Activated CD4-positive, alpha-beta T cell treated with anti-CD3 and anti-CD28 coated beads, Interleukin-2, amount 50 U/mL, for 48 hours (primary cell): ENCODE results near the gene CASP3.
"Not testable (repeated sequence)": the region's sequence is repeated elsewhere in the genome, so short reads cannot be mapped to it uniquely, and the experiment has no call there.

Source experiments
- DNase-seq, 2 experiments: peaks; one replicate each; pipeline ENCODE4 v3.0.0-alpha.2; 2020

The CASP3 gene

DNA sequence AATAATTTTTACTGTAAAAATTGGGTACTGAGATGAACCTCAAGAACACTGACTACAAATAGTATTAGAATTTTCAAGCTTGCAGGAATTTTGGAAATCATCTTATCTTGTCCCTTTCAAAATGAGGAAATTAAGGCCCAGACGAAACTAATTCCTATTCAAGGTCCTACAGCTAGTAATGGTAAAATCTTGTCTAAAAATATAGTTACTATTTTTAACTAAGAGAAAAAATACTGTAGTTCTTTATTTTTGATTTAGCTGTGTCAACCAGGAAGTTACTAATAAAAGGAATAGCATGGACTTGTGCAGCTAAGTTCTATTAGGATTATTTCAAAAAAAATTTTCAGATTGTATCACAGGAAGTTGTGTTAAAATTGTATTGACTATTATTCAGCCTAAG, 13.0 kb upstream of the CASP3 start:
- no peak for DNase-seq

DNA sequence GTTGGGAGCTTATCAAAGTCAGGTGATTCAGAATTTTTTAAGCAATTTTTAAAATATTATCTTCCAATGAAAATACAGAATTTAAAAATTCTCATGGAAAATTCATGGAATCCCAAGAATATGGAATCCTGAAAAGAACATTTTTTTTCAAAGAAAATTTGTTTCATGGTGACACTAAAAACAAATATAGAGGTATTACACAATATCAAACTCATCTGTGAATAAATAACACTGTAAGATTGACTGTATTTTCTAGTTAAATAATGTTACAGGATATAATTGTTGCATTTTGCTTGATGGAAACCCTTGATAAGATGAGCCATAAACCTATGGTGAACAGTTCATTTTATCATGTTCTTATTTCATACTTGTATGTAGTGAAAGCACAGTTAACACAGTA, 11.7 kb upstream of the CASP3 start:
- no peak for DNase-seq

DNA sequence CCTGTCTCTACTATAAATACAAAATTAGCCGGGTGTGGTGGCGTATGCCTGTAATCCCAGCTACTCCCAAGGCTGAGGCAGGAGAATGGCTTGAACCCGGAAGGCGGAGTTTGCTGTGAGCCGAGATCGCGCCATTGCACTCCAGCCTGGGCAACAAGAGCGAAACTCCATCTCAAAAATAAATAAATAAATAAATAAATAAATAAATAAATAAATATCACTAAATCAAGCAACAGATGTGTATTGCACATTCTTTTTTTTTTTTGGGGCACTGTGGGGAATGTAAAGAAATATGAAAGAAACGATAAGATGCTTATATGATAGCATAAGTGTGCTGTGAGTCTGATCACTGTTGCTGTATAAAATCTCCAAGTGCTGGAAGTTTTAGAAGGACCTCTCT, 8.6 kb upstream of the CASP3 start:
- not testable (repeated sequence) for DNase-seq

DNA sequence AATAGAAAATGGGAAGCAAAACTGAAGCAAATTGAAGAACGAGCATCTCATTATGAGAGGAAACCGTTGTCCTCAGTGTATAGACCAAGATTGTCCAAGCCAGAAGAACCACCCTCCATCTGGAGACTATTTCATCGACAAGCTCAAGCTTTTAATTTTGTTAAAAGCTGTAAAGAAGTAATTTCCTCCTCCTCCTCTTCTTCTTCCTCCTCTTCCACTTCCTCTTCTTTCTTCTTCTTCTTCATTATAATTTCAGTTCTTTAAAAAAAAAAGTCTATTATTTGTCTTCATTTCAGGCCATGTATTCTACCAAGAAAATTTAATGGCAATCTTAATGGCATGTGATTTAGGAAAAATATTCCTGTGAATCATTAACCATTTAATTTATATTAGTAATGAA, 7.9 kb upstream of the CASP3 start:
- no peak for DNase-seq

DNA sequence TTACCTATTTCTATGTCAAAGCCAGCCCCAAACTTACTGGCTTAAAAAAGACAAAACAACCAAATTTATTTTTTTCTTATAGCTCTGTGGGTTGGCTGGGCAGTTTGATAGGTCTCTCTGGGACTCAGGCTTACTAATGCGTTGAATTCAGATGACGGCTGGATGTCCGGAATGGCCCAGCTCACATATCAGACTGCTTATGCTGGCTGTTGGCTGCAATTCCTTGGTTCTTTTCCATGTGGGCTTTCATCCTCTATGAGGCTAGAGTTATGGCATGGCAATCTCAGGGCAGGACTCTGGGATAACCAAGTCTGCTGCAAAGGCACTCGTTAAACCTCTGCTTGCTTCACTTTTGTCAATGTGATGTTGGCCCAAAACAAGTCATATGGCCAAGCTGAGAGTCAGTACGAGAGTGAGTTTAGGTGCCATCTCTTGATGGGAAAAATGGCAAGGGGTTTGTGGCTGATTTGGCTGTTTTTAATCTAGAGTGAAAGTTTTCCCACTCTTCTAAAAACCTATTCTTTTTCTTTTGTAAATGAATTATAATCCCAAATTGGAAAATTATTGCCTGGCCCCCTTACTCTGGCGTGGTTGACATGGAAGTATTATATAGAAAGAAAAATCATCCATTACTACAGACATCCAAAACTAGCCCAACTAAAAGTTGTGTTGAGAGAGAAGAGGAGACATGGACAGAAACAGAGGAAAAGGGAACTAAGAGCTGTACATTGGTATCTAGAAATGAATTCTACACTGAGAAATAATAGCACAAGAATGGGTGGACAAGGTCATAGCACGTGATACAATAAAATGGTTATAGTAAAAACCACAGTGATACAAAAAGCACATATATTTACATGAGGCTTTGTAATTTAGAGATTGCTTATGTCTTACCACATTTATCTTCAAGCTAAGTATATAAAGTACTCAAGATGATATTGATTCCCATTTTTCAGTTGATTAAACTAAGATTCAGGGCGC, 6.9 kb upstream of the CASP3 start:
- no peak for DNase-seq

DNA sequence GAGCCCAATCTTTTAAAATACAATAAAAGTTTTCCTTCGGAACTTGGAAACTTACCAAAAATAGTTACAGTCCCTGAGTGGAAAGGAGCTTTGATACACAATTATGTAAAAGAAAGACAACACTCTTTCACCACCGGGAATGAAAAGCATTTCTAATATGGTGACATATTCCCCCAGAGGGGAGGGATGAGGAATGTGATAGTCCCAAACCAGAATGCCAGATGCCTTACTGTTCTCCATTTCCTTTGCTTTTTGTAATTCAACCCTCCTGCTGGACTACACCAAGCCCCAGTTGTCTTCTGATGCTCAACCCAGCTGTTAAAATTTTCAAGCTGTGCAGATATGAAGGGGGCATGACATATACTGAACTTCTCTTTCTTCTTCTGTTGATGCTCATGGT, 4.4 kb upstream of the CASP3 start:
- DNase-seq, result no peak

DNA sequence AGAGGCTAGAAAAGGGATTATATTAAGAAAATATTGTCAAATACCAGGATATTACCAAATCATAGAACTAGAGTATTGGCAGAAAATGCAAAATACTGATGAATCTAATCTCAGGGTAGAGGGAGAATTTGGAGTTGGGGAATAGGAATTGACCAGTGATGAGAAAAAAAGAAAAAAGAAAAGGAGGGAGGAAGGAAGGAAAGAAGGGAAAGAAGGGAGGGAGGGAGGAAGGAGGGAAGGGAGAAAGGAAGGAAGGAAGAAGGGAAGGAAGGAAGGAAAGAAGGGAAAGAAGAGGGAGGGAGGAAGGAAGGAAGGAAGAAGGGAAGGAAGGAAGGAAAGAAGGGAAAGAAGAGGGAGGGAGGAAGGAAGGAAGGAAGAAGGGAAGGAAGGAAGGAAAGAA, 3.4 kb upstream of the CASP3 start:
- DNase-seq, result not testable (repeated sequence)

DNA sequence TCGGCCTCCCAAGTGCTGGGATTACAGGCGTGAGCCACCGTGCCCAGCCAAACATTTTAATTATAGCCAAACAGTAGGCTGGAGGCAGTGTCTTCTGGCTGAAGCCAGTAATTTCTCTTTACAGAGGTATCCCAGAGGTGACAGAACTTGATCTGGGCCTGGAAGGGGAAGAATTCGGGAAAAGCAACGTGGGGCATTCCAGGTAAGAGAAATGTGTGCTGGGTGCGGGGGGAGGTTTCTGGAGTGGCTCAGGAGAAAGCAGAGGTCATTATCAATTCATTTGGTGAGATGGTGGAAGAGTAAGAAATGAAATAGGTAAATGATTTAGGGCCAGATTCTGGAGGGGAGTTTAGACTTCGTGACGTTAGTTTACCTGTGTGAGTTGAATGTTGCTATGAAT, 2.7 kb upstream of the CASP3 start:
- DNase-seq, result no peak

DNA sequence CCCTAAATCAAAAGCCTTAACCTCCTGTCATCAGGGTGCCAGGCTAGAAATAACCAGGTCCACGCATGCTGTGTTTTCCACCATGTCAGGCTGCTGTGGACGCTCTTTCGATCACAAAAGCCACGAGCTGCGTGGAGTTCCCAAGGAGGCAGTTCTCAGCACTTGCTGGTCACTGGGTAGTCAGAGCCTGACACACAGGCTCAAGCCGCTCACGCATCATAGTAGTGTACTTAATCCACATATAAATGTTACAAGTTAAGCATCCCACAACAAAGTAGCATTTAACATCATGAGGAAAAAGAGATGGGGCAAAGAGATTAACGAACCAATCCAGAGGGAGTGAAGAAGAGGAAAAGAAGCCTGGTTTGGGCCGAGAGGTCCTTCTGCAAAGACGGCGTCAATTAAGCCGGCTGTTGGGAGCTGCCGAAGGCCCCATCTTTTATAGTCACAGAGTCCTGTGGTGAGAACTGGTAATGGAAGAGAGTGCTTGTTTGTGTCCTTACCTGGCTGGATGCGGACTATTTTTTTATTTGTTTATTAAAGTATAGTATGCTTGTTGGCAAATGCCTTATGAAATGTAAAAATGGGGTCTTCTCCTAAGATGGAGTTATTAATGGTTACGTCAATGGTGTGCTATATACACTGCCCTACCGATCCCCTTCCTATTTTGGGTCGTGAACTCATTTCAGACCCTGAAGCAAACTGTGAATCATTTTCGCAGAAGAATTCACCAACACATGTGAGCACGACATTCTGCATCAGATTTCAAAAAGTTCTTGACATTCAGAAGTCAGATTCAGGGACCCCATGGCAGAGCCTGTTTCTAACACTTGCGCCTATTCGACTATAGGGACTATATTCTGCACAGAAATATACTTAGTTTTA, 966 bp upstream of the CASP3 start:
- DNase-seq, result peak in 1 of 2 experiments; percentile 37

DNA sequence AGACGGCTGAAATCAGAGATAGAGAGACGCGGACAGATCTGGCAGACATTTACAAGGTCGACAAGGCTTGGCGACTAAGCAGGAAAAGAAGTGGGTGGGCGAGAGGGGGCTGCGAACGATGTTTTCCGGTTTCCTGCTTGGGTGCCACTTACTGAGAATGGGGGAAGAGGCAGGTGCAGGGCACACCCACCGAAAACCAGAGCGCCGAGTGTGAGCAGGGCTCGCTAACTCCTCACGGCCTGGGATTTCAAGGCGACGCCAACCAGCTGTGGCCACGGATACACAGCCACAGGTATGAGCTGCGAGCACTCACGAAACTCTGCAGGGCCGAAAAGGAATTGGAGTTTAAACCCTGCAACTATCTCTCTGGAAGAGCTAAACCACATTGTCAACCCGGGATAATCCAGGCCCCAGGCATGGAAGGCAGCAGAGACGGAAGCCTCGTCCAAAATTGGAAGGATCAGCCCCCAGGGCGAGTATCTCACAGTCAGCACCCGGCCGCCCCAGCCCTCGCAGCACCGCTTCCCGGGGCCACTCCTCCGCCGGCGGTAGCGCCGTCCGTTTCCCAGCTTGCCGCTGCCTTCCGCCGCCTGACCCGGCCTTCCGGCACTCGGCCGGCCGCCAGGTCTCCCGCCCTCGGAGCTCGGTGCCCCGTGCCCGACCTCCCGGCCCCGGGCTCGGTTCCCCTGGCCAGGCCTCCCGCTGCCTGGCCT, 778 bp downstream of the CASP3 start:
- peak; percentile 45 to 57 for DNase-seq

DNA sequence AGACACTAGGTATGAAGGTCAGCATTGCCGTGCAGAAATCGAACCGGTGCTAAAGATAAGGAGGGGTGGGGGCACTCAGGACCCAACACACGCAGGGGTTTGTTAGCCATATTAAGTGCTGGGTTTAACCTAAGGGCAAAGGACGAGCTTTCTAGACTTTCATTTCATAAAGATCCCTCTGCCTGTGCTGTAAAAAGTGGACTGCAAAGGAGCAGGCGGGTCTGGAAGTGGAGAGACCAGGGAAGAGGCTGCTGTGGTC, 1.3 kb downstream of the CASP3 start:
- peak in 1 of 2 experiments; percentile 3 for DNase-seq

DNA sequence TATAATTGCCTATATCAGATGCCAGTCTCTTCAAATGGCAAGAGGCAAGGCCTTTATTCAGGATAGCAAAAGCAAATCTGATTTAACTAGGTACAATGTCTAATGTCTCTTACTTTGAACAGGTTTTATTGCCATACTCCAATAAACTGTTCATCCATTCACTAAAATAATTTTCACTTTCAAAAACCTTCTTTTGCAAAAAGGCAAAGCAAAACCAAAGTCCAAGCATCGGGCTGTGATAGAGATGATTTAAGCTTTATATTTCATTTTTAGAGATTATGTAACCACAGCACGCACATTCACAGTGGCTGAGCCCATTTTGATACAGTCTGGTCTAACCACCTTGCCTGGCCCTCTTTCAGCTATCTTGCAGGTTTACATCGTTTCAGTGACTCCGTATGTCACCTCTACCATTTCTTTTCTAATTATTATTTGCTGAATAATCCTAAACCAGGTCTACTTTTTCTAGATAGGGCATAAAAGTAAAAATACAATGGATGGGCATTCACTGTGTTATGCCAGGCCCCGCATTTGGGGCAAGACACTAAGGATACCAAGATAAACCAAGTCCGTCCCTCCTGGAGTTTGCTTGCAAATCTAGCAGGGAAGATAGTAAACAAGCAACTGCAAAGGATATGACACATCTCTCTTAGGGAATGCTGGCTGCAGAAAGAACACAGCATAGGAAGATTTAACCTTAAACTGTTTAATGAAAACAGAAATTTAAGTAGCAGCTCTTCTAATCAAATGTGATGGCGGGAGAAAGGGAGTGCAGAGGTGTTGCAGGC, 1.8 kb downstream of the CASP3 start:
- no peak for DNase-seq

DNA sequence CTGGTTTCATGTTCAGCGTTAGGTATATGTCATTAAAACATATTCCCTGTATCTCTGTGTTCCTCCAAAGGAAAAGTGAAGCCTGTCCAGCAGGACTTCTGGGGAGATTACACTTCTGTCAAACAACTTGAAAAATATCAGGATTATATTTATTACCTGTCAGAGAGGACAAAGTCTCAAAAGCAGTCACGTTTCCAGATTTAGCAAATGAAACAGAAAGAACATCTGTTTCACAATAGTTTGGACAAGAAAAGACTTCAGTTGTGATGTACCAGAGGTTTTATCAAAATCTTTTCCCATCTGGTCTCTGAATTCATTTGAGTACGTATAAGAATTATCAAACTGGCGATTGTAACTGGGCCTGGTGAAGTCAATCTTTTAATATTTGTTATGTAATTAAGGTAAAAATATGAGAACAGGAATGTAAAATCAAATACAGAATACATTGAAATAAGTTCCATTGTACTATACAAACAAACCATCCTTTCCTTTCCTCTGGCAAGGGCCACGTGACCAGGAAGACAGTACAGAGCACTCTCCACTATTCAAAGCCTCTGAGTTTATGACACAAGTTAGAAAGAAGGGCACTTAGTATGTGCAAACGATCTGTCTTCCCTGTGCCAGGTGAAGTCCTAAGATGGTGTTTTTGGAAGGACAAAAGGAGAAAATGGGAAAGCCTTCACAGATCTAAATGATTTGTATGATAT, 3.2 kb downstream of the CASP3 start:
- DNase-seq, result no peak

DNA sequence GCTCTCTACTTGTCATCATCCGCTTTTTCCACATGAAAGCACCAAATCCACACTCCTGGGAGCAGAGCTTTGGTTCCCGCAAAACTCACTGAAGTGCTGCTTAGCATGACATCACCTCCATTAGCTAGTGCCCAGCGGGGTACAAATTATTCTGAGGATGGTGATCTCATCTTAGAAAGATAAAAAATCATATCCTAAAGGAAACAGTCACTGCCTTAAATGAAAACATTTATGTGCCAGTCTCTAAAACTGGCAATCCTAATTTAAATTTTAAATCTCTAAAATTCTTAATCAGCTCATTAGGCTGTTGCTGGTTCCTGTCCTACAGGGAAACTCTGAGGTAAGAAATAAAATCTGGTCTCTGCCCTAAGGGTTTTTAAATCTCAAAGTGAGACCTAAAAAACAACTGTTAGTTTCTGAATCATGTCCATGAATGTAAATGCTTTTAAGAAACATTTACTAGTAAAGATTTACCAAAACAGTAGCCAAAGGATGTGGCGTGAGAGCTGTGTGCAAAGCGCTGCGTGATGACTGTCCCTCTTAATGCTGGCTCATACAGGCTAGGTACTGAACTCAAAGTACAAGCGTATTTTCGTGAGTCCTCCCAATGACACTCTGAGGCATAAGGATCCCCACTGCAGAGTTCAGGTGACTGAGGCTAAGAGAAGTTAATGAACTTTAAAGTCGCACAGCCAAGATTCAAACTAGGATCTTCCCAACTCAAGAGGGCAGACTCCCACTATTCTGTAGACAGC, 4.5 kb downstream of the CASP3 start:
- DNase-seq, result no peak

DNA sequence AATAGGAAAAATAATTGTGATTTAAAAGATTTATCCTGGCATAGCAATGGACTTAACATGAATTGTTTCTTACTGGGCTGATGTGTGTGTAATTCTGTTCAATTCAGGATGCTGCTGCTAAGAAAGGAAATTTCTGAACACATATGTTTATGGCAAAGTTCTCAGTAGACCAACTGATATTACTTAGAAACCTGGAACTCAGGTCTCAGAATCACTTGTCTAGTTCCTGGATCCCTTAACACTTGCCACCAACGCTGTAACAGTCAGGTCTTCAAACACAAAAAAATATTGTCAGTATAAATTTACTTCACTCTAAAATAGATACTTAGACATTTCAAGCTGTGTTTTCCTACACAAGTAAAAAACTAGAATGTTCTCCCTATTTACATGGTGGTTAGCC, 5.5 kb downstream of the CASP3 start:
- no peak for DNase-seq

DNA sequence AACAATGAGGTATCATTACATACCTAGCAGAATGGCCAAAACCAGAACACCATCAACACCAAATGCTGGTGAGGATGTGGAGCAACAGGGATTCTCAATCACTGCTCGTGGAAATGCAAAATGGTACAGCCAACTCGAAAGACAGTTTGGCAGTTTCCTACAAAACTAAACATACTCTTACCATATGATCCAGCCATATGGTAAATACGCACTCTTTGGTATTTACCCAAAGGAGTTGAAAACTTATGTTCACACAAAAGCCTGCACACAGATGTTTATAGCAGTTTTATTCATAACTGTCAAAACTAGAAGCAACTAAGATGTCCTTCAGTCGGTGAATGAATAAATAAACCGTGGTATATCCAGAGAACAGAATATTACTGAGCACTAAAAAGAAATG, 7.8 kb downstream of the CASP3 start:
- DNase-seq, result no peak

DNA sequence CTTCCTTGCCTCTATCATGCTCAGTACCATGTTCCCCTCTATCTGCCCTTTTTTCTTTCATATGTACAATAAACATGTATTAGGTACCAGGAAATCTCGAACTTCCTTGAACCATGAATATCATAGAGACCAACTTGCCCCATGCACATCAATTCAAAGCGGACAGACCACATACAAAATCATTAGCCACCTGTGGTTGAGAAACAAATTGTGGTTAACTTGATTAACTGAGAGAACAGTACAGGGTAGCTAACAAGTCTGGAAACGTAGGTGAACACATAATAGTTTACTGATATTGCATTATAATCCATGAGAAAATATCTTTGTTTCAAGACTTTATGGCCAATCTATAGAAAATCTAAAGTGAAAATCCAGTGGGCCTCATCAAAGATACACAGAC, 8.2 kb downstream of the CASP3 start:
- no peak for DNase-seq

DNA sequence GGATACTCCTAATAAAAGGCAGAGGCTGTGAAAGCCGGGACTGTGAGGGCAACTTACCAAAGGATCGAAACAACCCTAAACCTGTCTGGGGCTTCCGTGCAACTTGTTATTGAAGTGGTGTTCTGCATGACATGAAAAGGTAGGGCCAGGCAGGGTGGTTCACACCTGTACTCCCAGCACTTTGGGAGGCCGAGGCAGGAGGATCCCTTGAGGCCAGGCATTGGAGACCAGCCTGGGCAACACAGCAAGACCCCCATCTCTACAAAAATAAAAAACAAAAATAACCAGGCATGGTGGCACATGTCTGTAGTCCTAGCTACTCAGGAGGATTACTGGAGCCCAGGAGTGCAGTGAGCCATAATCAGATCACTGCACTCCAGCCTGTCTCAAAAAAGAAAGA, 12.3 kb downstream of the CASP3 start:
- no peak for DNase-seq

DNA sequence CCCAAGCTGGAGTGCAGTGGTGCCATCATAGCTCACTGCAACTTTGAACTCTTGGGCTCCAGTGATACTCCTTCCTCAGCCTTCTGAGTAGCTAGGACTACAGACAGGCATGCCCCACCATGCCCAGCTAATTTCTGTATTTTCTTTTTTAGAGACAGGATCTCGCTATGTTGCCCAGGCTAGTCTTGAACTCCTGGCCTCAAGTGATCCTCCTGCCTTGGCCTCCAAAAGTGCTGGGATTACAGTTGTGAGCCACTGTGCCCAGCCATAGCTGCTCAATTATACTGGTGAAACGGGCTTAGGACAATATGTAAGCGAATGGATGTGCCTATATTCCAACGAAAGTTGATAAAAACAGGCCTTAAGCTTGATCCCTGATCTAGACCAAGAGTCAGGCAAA, 13.1 kb downstream of the CASP3 start:
- DNase-seq, result no peak

DNA sequence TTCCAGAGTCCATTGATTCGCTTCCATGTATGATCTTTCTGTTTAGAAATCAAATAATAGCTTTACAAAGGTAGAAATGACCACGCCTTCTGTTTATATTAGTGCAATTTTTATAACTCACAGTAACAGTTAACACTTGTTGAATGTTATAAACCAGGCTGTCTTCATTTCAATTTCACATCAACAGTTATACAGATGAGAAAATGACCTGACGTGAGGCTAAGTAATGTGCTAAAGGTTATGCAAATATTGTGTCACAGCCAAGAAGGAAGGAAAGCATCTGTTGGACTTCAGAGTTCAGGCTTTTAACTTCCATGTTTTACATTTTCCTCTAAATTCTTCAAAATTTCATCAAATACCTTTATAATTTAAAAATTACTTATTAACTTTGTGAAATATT, 13.9 kb downstream of the CASP3 start:
- no peak for DNase-seq

DNA sequence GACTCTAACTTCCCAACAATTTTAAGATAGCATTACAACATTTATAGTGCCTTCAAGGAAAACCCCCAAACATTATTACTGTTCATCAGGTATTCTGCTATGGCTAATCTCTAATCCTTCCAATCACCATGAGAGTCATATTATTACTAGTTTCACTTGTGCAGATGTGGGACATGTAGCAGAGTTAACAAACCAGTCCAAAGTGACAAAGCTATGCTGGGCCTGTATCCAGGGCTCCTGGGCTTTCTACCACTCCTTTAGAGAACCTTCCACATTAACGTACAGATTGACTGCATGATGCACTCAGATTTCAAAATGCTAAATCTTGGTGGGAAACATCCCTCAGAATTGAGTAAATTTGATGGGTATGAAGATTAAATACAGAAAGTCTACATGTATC, 16.4 kb downstream of the CASP3 start:
- DNase-seq, result no peak
